Endothelial cell of umbilical vein (primary cell): Measurements from ENCODE around the gene MYDGF. TPM values are rescaled to one million over a fixed set of nuclear protein-coding genes. Genes with fewer than 3 reads are reported as not detected.

Source experiments
- BruUV-seq: library from RNA; stranded (reverse); fragments of 400-500 nt; replicated peaks from 2 replicates; lab custom pipeline; 2021; lab: Mats Ljungman, UMichigan
- CTCF ChIA-PET: fragments of 300-600, 350-600 bp; sonication (Branson Sonifier 250); formaldehyde crosslinking; loops from one replicate; lab custom pipeline; 2021; ENCODE audit warnings: antibody characterized with exemption, inconsistent platforms; lab: Charles Lee
- POLR2A ChIA-PET: fragments of 300-600, 350-600 bp; sonication (Branson Sonifier 250); formaldehyde crosslinking; loops from one replicate; lab custom pipeline; 2021; ENCODE audit warnings: antibody characterized with exemption, inconsistent platforms; lab: Charles Lee
- DNase-seq: peaks from one replicate; pipeline ENCODE4 v3.0.0-alpha.2; 2011; ENCODE audit warnings: low read depth, low spot score
- FAIRE-seq: peaks from 2 replicates; lab custom pipeline; 2011; peaks lifted over from hg19 to GRCh38; lab: Jason Lieb, UNC
- H2AFZ ChIP-seq: 2 replicates; pipeline ENCODE4 v1.6.0; 2012; ENCODE audit warnings: low read depth, low read length, control low read depth, inconsistent platforms
- H3K27ac ChIP-seq: 2 replicates; pipeline ENCODE4 v1.5.1; 2011; ENCODE audit warnings: low read depth, mild to moderate bottlenecking, control low read depth, low read length, moderate library complexity; ENCODE audit not compliant: insufficient read depth
- H3K27me3 ChIP-seq, 2 experiments: 2 replicates each; pipeline versions ENCODE4 v1.6.0 to v1.6.1; 2011; ENCODE audit warnings: low read length in 2 of 2, mixed read lengths in 1 of 2; ENCODE audit not compliant: control insufficient read depth in 2 of 2, insufficient read depth in 2 of 2
- H3K36me3 ChIP-seq, 2 experiments: 2 replicates in 1 of 2; 3 replicates in 1 of 2; pipeline ENCODE4 v1.5.1; 2011; ENCODE audit warnings: low read length in 2 of 2, mild to moderate bottlenecking in 1 of 2, moderate library complexity in 1 of 2; ENCODE audit not compliant: control insufficient read depth in 2 of 2, insufficient read depth in 2 of 2; ENCODE audit errors: extremely low read depth in 1 of 2
- H3K4me1 ChIP-seq: 3 replicates; pipeline ENCODE4 v1.5.1; 2011; ENCODE audit warnings: mild to moderate bottlenecking, low read length; ENCODE audit not compliant: control insufficient read depth, insufficient read depth; ENCODE audit errors: extremely low read depth
- H3K4me2 ChIP-seq: 2 replicates; pipeline ENCODE4 v1.6.1; 2011; ENCODE audit warnings: low read length, control low read depth, mixed read lengths; ENCODE audit not compliant: insufficient read depth
- H3K4me3 ChIP-seq, 3 experiments: fragments of 200-600 bp in 1 of 3; sonication (generic), shearing (Covaris generic) in 1 of 3; replicated peaks in 1 of 3; 2 replicates each; pipeline ENCODE4 v1.5.1; 2011 to 2016; ENCODE audit warnings: control low read depth in 3 of 3, low read length in 3 of 3, mild to moderate bottlenecking in 2 of 3, inconsistent platforms in 1 of 3, low read depth in 1 of 3, moderate library complexity in 1 of 3; ENCODE audit not compliant: insufficient read depth in 1 of 3
- H3K79me2 ChIP-seq: 2 replicates; pipeline ENCODE4 v1.6.0; 2012; ENCODE audit warnings: low read length, inconsistent platforms; ENCODE audit not compliant: control insufficient read depth, insufficient read depth
- H3K9ac ChIP-seq: replicated peaks from 2 replicates; pipeline ENCODE3; 2011; ENCODE audit warnings: low read length, control low read depth; ENCODE audit not compliant: insufficient read depth; ENCODE audit errors: extremely low read depth
- H3K9me1 ChIP-seq: replicated peaks from 3 replicates; pipeline ENCODE4 v1.6.0; 2011; ENCODE audit warnings: mild to moderate bottlenecking, low read length; ENCODE audit not compliant: control insufficient read depth, insufficient read depth; ENCODE audit errors: extremely low read depth
- H3K9me3 ChIP-seq: replicated peaks from 2 replicates; pipeline ENCODE4 v1.5.1; 2012; ENCODE audit warnings: low read length, inconsistent platforms; ENCODE audit not compliant: control insufficient read depth, insufficient read depth
- H4K20me1 ChIP-seq: replicated peaks from 2 replicates; pipeline ENCODE3; 2011; ENCODE audit warnings: mild to moderate bottlenecking, low read length; ENCODE audit not compliant: control insufficient read depth, insufficient read depth; ENCODE audit errors: extremely low read depth
- EZH2 ChIP-seq: IDR thresholded peaks from 2 replicates; pipeline ENCODE4 v1.6.1; 2012; ENCODE audit warnings: borderline replicate concordance, low read depth, mild to moderate bottlenecking, moderate library complexity, low read length, inconsistent platforms; ENCODE audit not compliant: severe bottlenecking
- FOS ChIP-seq: IDR thresholded peaks from 2 replicates; pipeline ENCODE4 v1.6.1; 2011; ENCODE audit warnings: mild to moderate bottlenecking, low read length, moderate library complexity, borderline replicate concordance; ENCODE audit not compliant: insufficient read depth
- GATA2 ChIP-seq: IDR thresholded peaks from 2 replicates; pipeline ENCODE4 v1.7.0; 2011; ENCODE audit warnings: low read depth, mild to moderate bottlenecking, moderate library complexity, mixed read lengths, low read length; ENCODE audit not compliant: insufficient read length, insufficient read depth
- JUN ChIP-seq: IDR thresholded peaks from 2 replicates; pipeline ENCODE4 v1.6.1; 2011; ENCODE audit warnings: borderline replicate concordance, low read depth; ENCODE audit not compliant: insufficient read length, insufficient read depth
- MYC ChIP-seq: IDR thresholded peaks from one replicate; pipeline ENCODE4 v1.6.1; 2011; ENCODE audit warnings: mild to moderate bottlenecking, low read depth, low read length
- POLR2A ChIP-seq: IDR thresholded peaks from 2 replicates; pipeline ENCODE4 v1.6.1; 2012; ENCODE audit warnings: low read depth, mild to moderate bottlenecking, control low read depth, low read length
- POLR2AphosphoS5 ChIP-seq: IDR thresholded peaks from 2 replicates; pipeline ENCODE4 v1.6.1; 2012; ENCODE audit warnings: low read depth, mild to moderate bottlenecking, control low read depth, low read length, moderate library complexity; ENCODE audit not compliant: insufficient read depth
- dilution Hi-C: fragments of 300-500 bp; cut with MboI; formaldehyde crosslinking; loops from one replicate; pipeline ENCODE4 v1.15.0; 2019; ENCODE audit warnings: low sequenced_read_pairs; ENCODE audit not compliant: extremely low pct_ligation_motif_present
- intact Hi-C: fragments of 100-400 bp; cut with micrococcal nuclease; formaldehyde crosslinking; loops from one replicate; pipeline ENCODE4 v1.10.0; 2022
- polyA plus RNA-seq, 4 experiments: library from polyadenylated mRNA; depleted of rRNA in 3 of 4; stranded (reverse) in 3 of 4; unstranded in 1 of 4; fragments of >200 nt; gene quantifications; 2 replicates each; pipeline versions ENCODE4 v1.2.1 to v1.2.3, GENCODE V29; 2011 to 2012; ENCODE audit warnings: missing spikeins in 1 of 4
- total RNA-seq: library from RNA; stranded (reverse); gene quantifications from 2 replicates; pipeline ENCODE4 v1.2.3, GENCODE V29; 2021
- TF ChIP-seq, protein P1 (sequence below): IDR thresholded peaks from 2 replicates; pipeline ENCODE4 v1.6.1; 2011; ENCODE audit not compliant: insufficient read depth, insufficient read length
- TF ChIP-seq, protein P2 (sequence below), 2 donors: IDR thresholded peaks; 1 replicate in 1 of 2; 2 replicates in 1 of 2; pipeline ENCODE4 v1.5.1; 2011; ENCODE audit warnings: low read length in 2 of 2, mild to moderate bottlenecking in 2 of 2, moderate library complexity in 2 of 2, control low read depth in 1 of 2, inconsistent platforms in 1 of 2, low read depth in 1 of 2; ENCODE audit not compliant: insufficient read depth in 1 of 2; ENCODE audit errors: extremely low read depth in 1 of 2

The MYDGF gene
- total and polyA plus RNA-seq, 2 donors (not counting 3 experiments of a cell fraction or from before 2014, with no cell fraction given) = 191 to 337 TPM

DNA sequence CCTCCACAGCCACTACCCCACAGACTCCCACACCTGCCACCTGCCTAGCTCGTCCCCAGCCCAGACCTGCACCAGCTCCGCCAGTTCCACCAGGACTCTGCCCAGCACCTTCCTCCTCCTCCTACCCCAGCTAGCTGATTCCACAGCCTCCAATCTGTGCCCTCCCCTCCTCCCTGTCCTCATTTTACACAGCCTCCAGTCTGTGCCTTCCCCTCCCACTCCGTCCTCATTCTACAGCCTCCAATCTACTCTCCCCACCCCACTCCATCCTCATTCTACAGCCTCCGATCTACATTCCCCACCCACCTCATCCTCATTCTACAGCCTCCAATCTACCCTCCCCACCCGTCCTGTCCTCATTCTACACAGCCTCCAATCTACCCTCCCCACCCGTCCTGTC, 7.3 kb downstream of the MYDGF start:
- POLR2A ChIA-PET = no interaction called here
- no peaks in the 10 kb centered on the region for H4K20me1 ChIP-seq

More for the DNA sequence above, 7.3 kb downstream of the MYDGF start:
- TF ChIP-seq, protein P1, sequence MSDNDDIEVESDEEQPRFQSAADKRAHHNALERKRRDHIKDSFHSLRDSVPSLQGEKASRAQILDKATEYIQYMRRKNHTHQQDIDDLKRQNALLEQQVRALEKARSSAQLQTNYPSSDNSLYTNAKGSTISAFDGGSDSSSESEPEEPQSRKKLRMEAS = no peak
- TF ChIP-seq FOS = no peak
- no peak for TF ChIP-seq POLR2A
- no peak for TF ChIP-seq GATA2
- TF ChIP-seq POLR2AphosphoS5 = no peak
- no peak for TF ChIP-seq EZH2
- no peak for TF ChIP-seq MYC
- TF ChIP-seq JUN = no peak
- TF ChIP-seq, protein P2, sequence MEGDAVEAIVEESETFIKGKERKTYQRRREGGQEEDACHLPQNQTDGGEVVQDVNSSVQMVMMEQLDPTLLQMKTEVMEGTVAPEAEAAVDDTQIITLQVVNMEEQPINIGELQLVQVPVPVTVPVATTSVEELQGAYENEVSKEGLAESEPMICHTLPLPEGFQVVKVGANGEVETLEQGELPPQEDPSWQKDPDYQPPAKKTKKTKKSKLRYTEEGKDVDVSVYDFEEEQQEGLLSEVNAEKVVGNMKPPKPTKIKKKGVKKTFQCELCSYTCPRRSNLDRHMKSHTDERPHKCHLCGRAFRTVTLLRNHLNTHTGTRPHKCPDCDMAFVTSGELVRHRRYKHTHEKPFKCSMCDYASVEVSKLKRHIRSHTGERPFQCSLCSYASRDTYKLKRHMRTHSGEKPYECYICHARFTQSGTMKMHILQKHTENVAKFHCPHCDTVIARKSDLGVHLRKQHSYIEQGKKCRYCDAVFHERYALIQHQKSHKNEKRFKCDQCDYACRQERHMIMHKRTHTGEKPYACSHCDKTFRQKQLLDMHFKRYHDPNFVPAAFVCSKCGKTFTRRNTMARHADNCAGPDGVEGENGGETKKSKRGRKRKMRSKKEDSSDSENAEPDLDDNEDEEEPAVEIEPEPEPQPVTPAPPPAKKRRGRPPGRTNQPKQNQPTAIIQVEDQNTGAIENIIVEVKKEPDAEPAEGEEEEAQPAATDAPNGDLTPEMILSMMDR (IDR thresholded peaks at IDR 0.05; ENCODE audit: extremely low read depth in 1 of 2, insufficient read depth in 1 of 2, low read depth in 1 of 2, low read length in 2 of 2) = no peak
- no peaks in the 10 kb centered on the region for H3K9me1 ChIP-seq
- no peak overlapping the region for H3K4me2 ChIP-seq
- no TSS peak for BruUV-seq
- intact Hi-C loops (no loop called here), dilution Hi-C loops (no loop called here)
- peaks cover 25% of the 10 kb centered on the region for H3K79me2 ChIP-seq
- no peak overlapping the region for H2AFZ ChIP-seq
- no peak overlapping the region for H3K27ac ChIP-seq
- DNase-seq = no peak
- H3K27me3 ChIP-seq = no peaks in the 10 kb centered on the region
- CTCF ChIA-PET = no interaction called here
- FAIRE-seq = no peak
- H3K4me3 ChIP-seq = no peak overlapping the region
- H3K9me3 ChIP-seq = no peaks in the 10 kb centered on the region
- H3K9ac ChIP-seq = no peak overlapping the region
- H3K36me3 ChIP-seq = peaks cover 10 to 47% of the 10 kb centered on the region in 2 experiments
- H3K4me1 ChIP-seq = no peaks in the 10 kb centered on the region
